ENCODE data around the gene ZNF235.

DNA sequence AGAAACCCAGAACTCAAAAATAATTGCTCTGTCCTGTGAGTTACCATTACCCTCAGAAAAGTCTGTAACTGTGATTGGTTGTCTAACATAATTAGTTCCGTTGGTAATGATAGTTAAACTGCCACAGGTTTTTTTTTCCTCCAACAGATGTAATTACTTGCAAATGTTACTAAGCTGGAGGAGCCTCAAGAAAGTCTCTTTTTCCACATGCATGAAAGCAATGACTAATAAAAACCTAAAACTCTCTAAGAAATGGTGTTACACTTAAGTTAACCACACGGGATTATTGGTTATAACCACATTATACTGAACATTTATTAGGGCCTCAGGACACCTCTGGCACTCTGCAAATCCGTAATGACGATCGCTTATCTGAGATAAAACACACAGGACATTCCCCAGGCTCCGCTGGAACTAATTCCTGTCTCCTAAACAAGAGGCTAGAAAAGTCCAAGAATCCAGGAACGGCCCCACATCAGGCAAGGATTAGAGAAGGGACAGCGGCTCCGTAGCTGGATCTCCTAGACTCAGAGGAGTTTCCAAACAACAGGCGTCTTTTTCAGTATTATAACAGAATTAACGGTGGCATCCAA, 753 bp downstream of the ZNF235 start:
- TF ChIP-seq, protein P1, sequence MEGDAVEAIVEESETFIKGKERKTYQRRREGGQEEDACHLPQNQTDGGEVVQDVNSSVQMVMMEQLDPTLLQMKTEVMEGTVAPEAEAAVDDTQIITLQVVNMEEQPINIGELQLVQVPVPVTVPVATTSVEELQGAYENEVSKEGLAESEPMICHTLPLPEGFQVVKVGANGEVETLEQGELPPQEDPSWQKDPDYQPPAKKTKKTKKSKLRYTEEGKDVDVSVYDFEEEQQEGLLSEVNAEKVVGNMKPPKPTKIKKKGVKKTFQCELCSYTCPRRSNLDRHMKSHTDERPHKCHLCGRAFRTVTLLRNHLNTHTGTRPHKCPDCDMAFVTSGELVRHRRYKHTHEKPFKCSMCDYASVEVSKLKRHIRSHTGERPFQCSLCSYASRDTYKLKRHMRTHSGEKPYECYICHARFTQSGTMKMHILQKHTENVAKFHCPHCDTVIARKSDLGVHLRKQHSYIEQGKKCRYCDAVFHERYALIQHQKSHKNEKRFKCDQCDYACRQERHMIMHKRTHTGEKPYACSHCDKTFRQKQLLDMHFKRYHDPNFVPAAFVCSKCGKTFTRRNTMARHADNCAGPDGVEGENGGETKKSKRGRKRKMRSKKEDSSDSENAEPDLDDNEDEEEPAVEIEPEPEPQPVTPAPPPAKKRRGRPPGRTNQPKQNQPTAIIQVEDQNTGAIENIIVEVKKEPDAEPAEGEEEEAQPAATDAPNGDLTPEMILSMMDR (IDR thresholded peaks at IDR 0.05; ENCODE audit: low read depth, low read length), result no peak
- TF ChIP-seq EZH2phosphoT487 (IDR thresholded peaks at IDR 0.05; ENCODE audit: low read depth), result no peak

All from OCI-LY3 (cell line).